ENCODE results near the gene IZUMO1R. TPM values are rescaled to one million over a fixed set of nuclear protein-coding genes. Genes with fewer than 3 reads are reported as not detected.

Gene IZUMO1R
- polyA plus RNA-seq, 1 of the 3 experiments (the other 2 are of a cell fraction), result 0.43 TPM

- H3K4me1 ChIP-seq (ENCODE audit: control insufficient read depth in 1 of 2, insufficient read depth in 2 of 2, low read depth in 1 of 2, low read length in 1 of 2), result no peaks in the 10 kb centered on the region
- H4K20me1 ChIP-seq (ENCODE audit: insufficient read depth), result no peaks in the 10 kb centered on the region
- DNase-seq, result no peak
- H3K27ac ChIP-seq (ENCODE audit: low read depth in 2 of 2, low read length in 1 of 2), result no peak overlapping the region
- no peaks in the 10 kb centered on the region for H3K79me2 ChIP-seq (ENCODE audit: insufficient read depth)
- H3K9ac ChIP-seq, result no peak overlapping the region
- no peak overlapping the region for H2AFZ ChIP-seq (ENCODE audit: low read depth)
- H3F3A ChIP-seq (replicated peaks; ENCODE audit: insufficient read depth), result no peaks in the 10 kb centered on the region
- H3K9me2 ChIP-seq, result no peaks in the 10 kb centered on the region
- ChIA-PET POLR2A (no interaction called here), CTCF (no interaction called here)
- TF ChIP-seq MEF2A (IDR thresholded peaks at IDR 0.05; ENCODE audit: borderline replicate concordance, low read depth) (no peak), JUND (IDR thresholded peaks at IDR 0.05) (no peak), NRF1 (IDR thresholded peaks at IDR 0.05; ENCODE audit: low read depth, low read length) (no peak), USF1 (IDR thresholded peaks at IDR 0.05; ENCODE audit: borderline replicate concordance, low read depth) (no peak), CTCF (IDR thresholded peaks at IDR 0.05) (no peak), TEAD4 (IDR thresholded peaks at IDR 0.05; ENCODE audit: borderline replicate concordance, insufficient read depth) (no peak), RCOR1 (IDR thresholded peaks at IDR 0.05; ENCODE audit: low read length) (no peak), POLR2AphosphoS5 (IDR thresholded peaks at IDR 0.05; ENCODE audit: low read depth, low read length) (no peak), MAX (IDR thresholded peaks at IDR 0.05; ENCODE audit: low read depth) (no peak), ELF1 (IDR thresholded peaks at IDR 0.05) (no peak), EZH2phosphoT487 (IDR thresholded peaks at IDR 0.05; ENCODE audit: borderline replicate concordance, low read depth) (no peak), GATA2 (CRISPR knock-in tag; IDR thresholded peaks at IDR 0.05) (no peak), REST (IDR thresholded peaks at IDR 0.05; ENCODE audit: low read depth, low read length) (no peak), EP300 (IDR thresholded peaks at IDR 0.05; ENCODE audit: borderline replicate concordance in 1 of 2, low read depth in 1 of 2, low read length in 1 of 2) (no peak), RAD21 (IDR thresholded peaks at IDR 0.05; ENCODE audit: low read length) (no peak), TAF1 (IDR thresholded peaks at IDR 0.05; ENCODE audit: borderline replicate concordance, low read depth, low read length) (no peak), YY1 (IDR thresholded peaks at IDR 0.05; ENCODE audit: low read depth) (no peak), PBX3 (IDR thresholded peaks at IDR 0.05) (no peak), CHD2 (IDR thresholded peaks at IDR 0.05; ENCODE audit: low read length, partially characterized antibody) (no peak)
- H3K36me3 ChIP-seq (replicated peaks in 1 of 2; ENCODE audit: control insufficient read depth in 1 of 2, insufficient read depth in 2 of 2, low read length in 1 of 2), result no peaks in the 10 kb centered on the region
- H3K9me3 ChIP-seq, result no peaks in the 10 kb centered on the region
- H3K27me3 ChIP-seq (ENCODE audit: insufficient read depth), result no peaks in the 10 kb centered on the region
- no peak overlapping the region for H3K4me3 ChIP-seq (ENCODE audit: low read depth in 2 of 2, low read length in 1 of 2)
- 56% methylated on average over 2 of the region's 2 CpGs for WGBS (ENCODE audit: low lambda C conversion rate)
- H3K4me2 ChIP-seq, result no peak overlapping the region
Observed at GRCh38 chr11:94330789-94331188, 26.4 kb downstream of the IZUMO1R start.
